Measurements from ENCODE around the gene SOBP. TPM values are rescaled to one million over a fixed set of nuclear protein-coding genes. Genes with fewer than 3 reads are reported as not detected.

Gene SOBP
- total RNA-seq, 2 experiments from 2014 or later = 0.05 to 0.17 TPM

GRCh38 chr6:107594736-107595135 is 104.8 kb downstream of the SOBP start:
- Histone ChIP-seq H3K27me3 (ENCODE audit: control insufficient read depth in 1 of 2, insufficient read depth in 2 of 2, low read length in 2 of 2) (peaks cover 2 to 3% of the 10 kb centered on the region in 2 experiments), H3K4me1 (ENCODE audit: insufficient read depth, low read length) (no peaks in the 10 kb centered on the region), H3K36me3 (ENCODE audit: insufficient read depth, low read length) (no peaks in the 10 kb centered on the region), H3K9me3 (ENCODE audit: control insufficient read depth in 1 of 2, insufficient read depth in 1 of 2, low read length in 2 of 2) (no peaks in the 10 kb centered on the region), H3K27ac (ENCODE audit: low read depth in 1 of 2, low read length in 2 of 2) (no peak overlapping the region), H3K4me3 (ENCODE audit: low read length) (no peak overlapping the region)
- CTCF ChIA-PET = no interaction called here
- Mint-ChIP-seq H3K36me3 (ENCODE audit: low read depth) (no peaks in the 10 kb centered on the region), H3K9me3 (no peaks in the 10 kb centered on the region), H3K4me3 (no peak overlapping the region), H3K4me1 (ENCODE audit: low read depth) (no peaks in the 10 kb centered on the region), H3K27me3 (peaks cover 53% of the 10 kb centered on the region), H3K27ac (no peak overlapping the region)
- no peak for DNase-seq
- POLR2A ChIA-PET = no interaction called here
- TF ChIP-seq, protein P1, sequence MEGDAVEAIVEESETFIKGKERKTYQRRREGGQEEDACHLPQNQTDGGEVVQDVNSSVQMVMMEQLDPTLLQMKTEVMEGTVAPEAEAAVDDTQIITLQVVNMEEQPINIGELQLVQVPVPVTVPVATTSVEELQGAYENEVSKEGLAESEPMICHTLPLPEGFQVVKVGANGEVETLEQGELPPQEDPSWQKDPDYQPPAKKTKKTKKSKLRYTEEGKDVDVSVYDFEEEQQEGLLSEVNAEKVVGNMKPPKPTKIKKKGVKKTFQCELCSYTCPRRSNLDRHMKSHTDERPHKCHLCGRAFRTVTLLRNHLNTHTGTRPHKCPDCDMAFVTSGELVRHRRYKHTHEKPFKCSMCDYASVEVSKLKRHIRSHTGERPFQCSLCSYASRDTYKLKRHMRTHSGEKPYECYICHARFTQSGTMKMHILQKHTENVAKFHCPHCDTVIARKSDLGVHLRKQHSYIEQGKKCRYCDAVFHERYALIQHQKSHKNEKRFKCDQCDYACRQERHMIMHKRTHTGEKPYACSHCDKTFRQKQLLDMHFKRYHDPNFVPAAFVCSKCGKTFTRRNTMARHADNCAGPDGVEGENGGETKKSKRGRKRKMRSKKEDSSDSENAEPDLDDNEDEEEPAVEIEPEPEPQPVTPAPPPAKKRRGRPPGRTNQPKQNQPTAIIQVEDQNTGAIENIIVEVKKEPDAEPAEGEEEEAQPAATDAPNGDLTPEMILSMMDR (IDR thresholded peaks at IDR 0.05) = no peak
- intact Hi-C loops (cut with DNase I, micrococcal nuclease) = no loop called here
- ATAC-seq (ENCODE audit: poor library complexity) = no peak

DNA sequence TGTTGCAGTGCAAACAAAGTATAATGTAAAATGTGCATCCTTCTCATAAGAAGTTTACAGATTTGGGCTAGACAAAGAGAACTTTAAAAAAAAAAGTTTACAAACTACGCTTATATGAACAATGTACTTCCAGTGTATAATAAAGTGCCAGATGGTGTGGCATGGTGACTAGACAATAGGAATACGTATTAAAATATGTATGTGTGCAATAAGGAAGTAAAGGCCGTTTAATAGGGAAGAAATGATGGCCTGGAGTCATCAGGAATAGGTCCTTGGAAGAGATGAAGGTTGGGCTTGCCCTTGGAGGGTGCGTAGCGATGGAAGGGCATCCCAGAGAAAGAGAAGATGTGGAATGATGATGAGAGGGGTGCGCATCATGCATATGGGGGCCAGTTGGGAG is 108.2 kb downstream of the SOBP start:
- TF ChIP-seq, protein P1 (IDR thresholded peaks at IDR 0.05) = no peak
- ATAC-seq (ENCODE audit: poor library complexity) (no peak), DNase-seq (no peak)
- intact Hi-C loops (cut with DNase I, micrococcal nuclease) = no loop called here
- peaks cover 39% of the 10 kb centered on the region for H3K27me3 Mint-ChIP-seq
- Histone ChIP-seq H3K27me3 (ENCODE audit: control insufficient read depth in 1 of 2, insufficient read depth in 2 of 2, low read length in 2 of 2) (peaks cover 0 to 2% of the 10 kb centered on the region in 2 experiments), H3K36me3 (ENCODE audit: insufficient read depth, low read length) (no peaks in the 10 kb centered on the region), H3K4me3 (ENCODE audit: low read length) (no peak overlapping the region), H3K9me3 (ENCODE audit: control insufficient read depth in 1 of 2, insufficient read depth in 1 of 2, low read length in 2 of 2) (no peaks in the 10 kb centered on the region), H3K4me1 (ENCODE audit: insufficient read depth, low read length) (no peaks in the 10 kb centered on the region), H3K27ac (ENCODE audit: low read depth in 1 of 2, low read length in 2 of 2) (no peak overlapping the region)
- H3K4me1 Mint-ChIP-seq (ENCODE audit: low read depth) = no peaks in the 10 kb centered on the region
- CTCF ChIA-PET = no interaction called here
- POLR2A ChIA-PET = no interaction called here
- no peak overlapping the region for H3K27ac Mint-ChIP-seq
- H3K9me3 Mint-ChIP-seq = no peaks in the 10 kb centered on the region
- H3K4me3 Mint-ChIP-seq = no peak overlapping the region
- no peaks in the 10 kb centered on the region for H3K36me3 Mint-ChIP-seq (ENCODE audit: low read depth)

DNA sequence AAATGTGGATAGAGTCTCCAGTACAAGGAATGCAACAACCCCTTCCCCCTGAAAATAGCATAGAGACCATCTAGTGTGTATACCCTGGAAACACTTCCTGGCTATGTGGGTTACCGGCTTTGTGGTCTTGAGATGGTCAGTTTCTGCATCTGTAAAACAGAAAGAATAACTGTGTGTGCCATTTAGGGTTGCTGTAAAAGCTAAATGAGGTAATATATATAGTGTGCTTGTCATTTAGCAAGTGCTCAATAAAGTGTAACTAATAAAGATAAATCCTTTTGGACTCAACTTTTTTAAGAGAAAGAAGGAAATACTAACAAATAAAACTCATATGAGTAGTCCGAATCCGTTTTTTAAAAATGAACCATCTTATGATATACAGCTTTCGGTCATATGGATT is 109.1 kb downstream of the SOBP start:
- peaks cover 0 to 2% of the 10 kb centered on the region in 2 experiments for H3K27me3 ChIP-seq (ENCODE audit: control insufficient read depth in 1 of 2, insufficient read depth in 2 of 2, low read length in 2 of 2)
- no peak overlapping the region for H3K4me3 ChIP-seq (ENCODE audit: low read length)
- no peak for DNase-seq
- Mint-ChIP-seq H3K9me3 (no peaks in the 10 kb centered on the region), H3K4me3 (no peak overlapping the region), H3K4me1 (ENCODE audit: low read depth) (no peaks in the 10 kb centered on the region), H3K27me3 (peaks cover 33% of the 10 kb centered on the region), H3K27ac (no peak overlapping the region), H3K36me3 (ENCODE audit: low read depth) (no peaks in the 10 kb centered on the region)
- TF ChIP-seq, protein P1 (IDR thresholded peaks at IDR 0.05) = no peak
- intact Hi-C loops (cut with DNase I, micrococcal nuclease) = no loop called here
- ChIA-PET POLR2A (interaction anchor here (0.6 kb wide), 1 partner anchor 1031 kb away, joined by 4 read pairs; no protein-coding TSS in a partner anchor), CTCF (no interaction called here)
- H3K27ac ChIP-seq (ENCODE audit: low read depth in 1 of 2, low read length in 2 of 2) = no peak overlapping the region
- no peaks in the 10 kb centered on the region for H3K36me3 ChIP-seq (ENCODE audit: insufficient read depth, low read length)
- H3K9me3 ChIP-seq (ENCODE audit: control insufficient read depth in 1 of 2, insufficient read depth in 1 of 2, low read length in 2 of 2) = no peaks in the 10 kb centered on the region
- ATAC-seq (ENCODE audit: poor library complexity) = no peak
- no peaks in the 10 kb centered on the region for H3K4me1 ChIP-seq (ENCODE audit: insufficient read depth, low read length)
